SJSA1 (cell line): Measurements from ENCODE around the gene NUAK1. TPM values are rescaled to one million over a fixed set of nuclear protein-coding genes. Genes with fewer than 3 reads are reported as not detected.
"Not testable (repeated sequence)": the region's sequence is repeated elsewhere in the genome, so short reads cannot be mapped to it uniquely, and the experiment has no call there.

ENCODE experiments used
- DNase-seq, 2 experiments: peaks; one replicate each; pipeline ENCODE4 v3.0.0-alpha.2; 2015 to 2020; ENCODE audit warnings: low spot score in 2 of 2, low read depth in 1 of 2
- H3K27ac ChIP-seq: fragments of 250-450 bp; sonication (Bioruptor Pico); 2 replicates; pipeline ENCODE4 v1.5.1; 2020; ENCODE audit warnings: mild to moderate bottlenecking, moderate library complexity
- H3K27me3 ChIP-seq: fragments of 250-450 bp; sonication (Bioruptor Pico); replicated peaks from 2 replicates; pipeline ENCODE4 v1.5.1; 2020; ENCODE audit warnings: mild to moderate bottlenecking, moderate library complexity
- H3K36me3 ChIP-seq: fragments of 250-450 bp; sonication (Bioruptor Pico); 2 replicates; pipeline ENCODE4 v1.5.1; 2020; ENCODE audit warnings: mild to moderate bottlenecking
- H3K4me1 ChIP-seq: fragments of 250-450 bp; sonication (Bioruptor Pico); replicated peaks from 2 replicates; pipeline ENCODE4 v1.6.1; 2021; ENCODE audit warnings: mild to moderate bottlenecking
- H3K4me3 ChIP-seq: fragments of 250-450 bp; sonication (Bioruptor Pico); 2 replicates; pipeline ENCODE4 v1.5.1; 2020; ENCODE audit warnings: mild to moderate bottlenecking
- H3K9me3 ChIP-seq: fragments of 250-450 bp; sonication (Bioruptor Pico); replicated peaks from 2 replicates; pipeline ENCODE4 v1.5.1; 2020; ENCODE audit warnings: mild to moderate bottlenecking
- total RNA-seq: library from RNA; depleted of rRNA; stranded (reverse); fragments of >200 nt; shearing (Covaris generic); gene quantifications from 2 replicates; pipeline ENCODE4 v1.2.3, GENCODE V29; 2014

The NUAK1 gene
- total RNA-seq, 1 experiment from 2014 or later: 60.6 TPM

- DNase-seq, H3K9me3 ChIP-seq, H3K27me3 ChIP-seq, H3K4me3 ChIP-seq: not testable (repeated sequence)
- Histone ChIP-seq H3K27ac (peak overlapping the region; percentile 14; the same call in 1 of the 2 replicates), H3K36me3 (peaks cover 27% of the 10 kb centered on the region), H3K4me1 (peaks cover 58% of the 10 kb centered on the region)
Measured at GRCh38 chr12:106141920-106142319, 3.2 kb upstream of the NUAK1 start.

GRCh38 chr12:106141452-106141851 is 2.7 kb upstream of the NUAK1 start:
- Histone ChIP-seq H3K9me3 (0 out of 2 replicates have a peak, but pooled peaks cover 2% of the 10 kb centered on the region), H3K4me1 (peaks cover 63% of the 10 kb centered on the region), H3K36me3 (peaks cover 27% of the 10 kb centered on the region), H3K27me3 (no peaks in the 10 kb centered on the region), H3K4me3 (peak overlapping the region; percentile 95), H3K27ac (peak overlapping the region; percentile 14; the same call in 1 of the 2 replicates)
- DNase-seq: no peak

DNA sequence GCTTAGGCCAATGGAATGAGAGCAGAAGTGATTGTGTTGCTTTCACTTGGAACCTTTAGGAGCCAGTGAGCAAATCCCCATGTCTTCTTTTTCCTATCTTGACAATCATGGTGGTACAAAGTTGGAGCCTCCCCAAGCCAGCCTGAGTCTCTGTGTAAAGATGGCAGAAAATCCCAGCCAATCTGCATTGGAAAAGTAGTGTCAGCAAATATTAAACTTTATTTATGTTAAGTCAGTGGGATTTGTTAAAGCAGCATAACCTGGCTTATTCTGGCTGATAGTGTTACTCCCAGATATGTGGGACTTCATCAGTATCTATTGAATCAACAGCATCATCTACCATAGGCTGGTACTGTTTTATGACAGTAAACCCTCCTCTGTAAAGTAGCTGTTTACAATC is 2.2 kb upstream of the NUAK1 start:
- Histone ChIP-seq H3K27me3 (no peaks in the 10 kb centered on the region), H3K4me3 (peak overlapping the region; percentile 95), H3K36me3 (peaks cover 27% of the 10 kb centered on the region), H3K27ac (peak overlapping the region; percentile 14; the same call in 1 of the 2 replicates), H3K9me3 (0 out of 2 replicates have a peak, but pooled peaks cover 2% of the 10 kb centered on the region), H3K4me1 (peaks cover 67% of the 10 kb centered on the region)
- no peak for DNase-seq

- Histone ChIP-seq H3K4me3 (peak overlapping the region; percentile 95), H3K9me3 (0 out of 2 replicates have a peak, but pooled peaks cover 2% of the 10 kb centered on the region), H3K27me3 (no peaks in the 10 kb centered on the region), H3K36me3 (peaks cover 29% of the 10 kb centered on the region), H3K4me1 (peaks cover 67% of the 10 kb centered on the region), H3K27ac (peak overlapping the region; percentile 99)
- no peak for DNase-seq
Measured at GRCh38 chr12:106140223-106140986, 1.7 kb upstream of the NUAK1 start.

GRCh38 chr12:106139422-106140171 is 843 bp upstream of the NUAK1 start:
- peak; percentile 87 to 92 for DNase-seq
- H3K4me3 ChIP-seq: peak overlapping the region; percentile 95
- H3K4me1 ChIP-seq: peaks cover 67% of the 10 kb centered on the region
- H3K27me3 ChIP-seq: no peaks in the 10 kb centered on the region
- H3K36me3 ChIP-seq: peaks cover 36% of the 10 kb centered on the region
- peak overlapping the region; percentile 99 for H3K27ac ChIP-seq
- 0 out of 2 replicates have a peak, but pooled peaks cover 2% of the 10 kb centered on the region for H3K9me3 ChIP-seq

DNA sequence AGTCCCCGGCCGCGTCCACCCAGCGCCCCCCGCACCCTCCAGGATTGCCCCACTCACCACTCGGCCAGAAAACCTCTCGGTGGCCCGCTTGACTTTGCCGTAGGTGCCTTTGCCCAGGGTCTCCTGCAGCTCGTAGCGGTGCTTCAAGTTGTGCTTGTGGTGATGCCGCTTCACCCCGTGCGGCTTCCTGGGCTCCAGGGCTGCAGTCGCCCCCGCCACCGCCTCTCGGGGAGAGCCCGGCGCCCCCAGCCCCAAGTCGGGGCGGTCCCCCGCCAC is 459 bp downstream of the NUAK1 start:
- H3K27me3 ChIP-seq: no peaks in the 10 kb centered on the region
- peaks cover 69% of the 10 kb centered on the region for H3K4me1 ChIP-seq
- peak overlapping the region; percentile 99 for H3K27ac ChIP-seq
- no peak for DNase-seq
- peak overlapping the region; percentile 95 for H3K4me3 ChIP-seq
- H3K36me3 ChIP-seq: peaks cover 41% of the 10 kb centered on the region
- H3K9me3 ChIP-seq: 0 out of 2 replicates have a peak, but pooled peaks cover 2% of the 10 kb centered on the region

GRCh38 chr12:106137530-106138356 is 1.0 kb downstream of the NUAK1 start:
- Histone ChIP-seq H3K36me3 (peaks cover 39% of the 10 kb centered on the region), H3K9me3 (0 out of 2 replicates have a peak, but pooled peaks cover 2% of the 10 kb centered on the region), H3K4me1 (peaks cover 72% of the 10 kb centered on the region), H3K4me3 (peak overlapping the region; percentile 95), H3K27ac (peak overlapping the region; percentile 99), H3K27me3 (no peaks in the 10 kb centered on the region)
- DNase-seq: no peak

DNA sequence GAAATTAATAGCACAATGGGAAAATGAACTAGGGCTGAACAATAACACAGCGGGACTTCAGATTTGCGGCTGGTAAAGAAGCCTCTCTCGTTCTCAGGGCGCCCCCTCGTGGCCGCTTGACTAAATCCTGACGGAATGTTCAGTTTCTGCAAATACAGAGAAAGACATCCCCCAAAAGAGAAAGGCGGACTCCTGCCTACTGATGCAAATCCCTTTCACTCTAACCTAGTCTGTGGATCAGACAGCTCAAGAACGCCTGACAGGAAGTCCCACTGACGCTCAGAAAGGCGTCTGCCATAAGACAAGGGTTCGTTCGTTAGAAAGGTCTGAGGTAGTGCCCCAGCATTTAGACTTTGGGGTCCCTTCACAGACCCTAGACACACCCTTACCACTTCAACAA is 2.5 kb downstream of the NUAK1 start:
- Histone ChIP-seq H3K27ac (peak overlapping the region; percentile 72), H3K9me3 (0 out of 2 replicates have a peak, but pooled peaks cover 2% of the 10 kb centered on the region), H3K4me1 (peaks cover 77% of the 10 kb centered on the region), H3K4me3 (peak overlapping the region; percentile 95), H3K27me3 (no peaks in the 10 kb centered on the region), H3K36me3 (peaks cover 37% of the 10 kb centered on the region)
- peak; percentile 90 to 92 for DNase-seq

DNA sequence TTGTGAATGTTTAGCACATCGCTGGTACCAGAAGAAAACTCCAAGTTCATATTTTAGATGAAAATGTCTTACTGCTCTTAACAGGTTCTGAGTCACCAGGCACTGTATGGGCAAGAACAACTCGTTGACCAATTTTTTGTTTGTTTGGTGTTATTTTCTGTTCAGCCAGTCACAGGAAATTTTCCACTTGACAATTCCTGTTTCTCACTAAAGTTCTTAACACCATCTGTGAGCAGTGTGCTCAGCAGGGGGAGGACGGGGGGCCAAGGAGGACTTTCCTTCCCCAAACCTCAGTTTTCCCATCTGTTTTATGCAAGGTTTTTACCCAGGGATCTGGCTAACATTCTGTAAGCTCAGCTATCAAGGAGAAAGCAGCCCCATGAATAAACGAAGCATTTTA is 3.0 kb downstream of the NUAK1 start:
- peak overlapping the region; percentile 95 for H3K4me3 ChIP-seq
- 0 out of 2 replicates have a peak, but pooled peaks cover 2% of the 10 kb centered on the region for H3K9me3 ChIP-seq
- no peak for DNase-seq
- H3K36me3 ChIP-seq: peaks cover 33% of the 10 kb centered on the region
- peak overlapping the region; percentile 72 for H3K27ac ChIP-seq
- no peaks in the 10 kb centered on the region for H3K27me3 ChIP-seq
- H3K4me1 ChIP-seq: peaks cover 77% of the 10 kb centered on the region

DNA sequence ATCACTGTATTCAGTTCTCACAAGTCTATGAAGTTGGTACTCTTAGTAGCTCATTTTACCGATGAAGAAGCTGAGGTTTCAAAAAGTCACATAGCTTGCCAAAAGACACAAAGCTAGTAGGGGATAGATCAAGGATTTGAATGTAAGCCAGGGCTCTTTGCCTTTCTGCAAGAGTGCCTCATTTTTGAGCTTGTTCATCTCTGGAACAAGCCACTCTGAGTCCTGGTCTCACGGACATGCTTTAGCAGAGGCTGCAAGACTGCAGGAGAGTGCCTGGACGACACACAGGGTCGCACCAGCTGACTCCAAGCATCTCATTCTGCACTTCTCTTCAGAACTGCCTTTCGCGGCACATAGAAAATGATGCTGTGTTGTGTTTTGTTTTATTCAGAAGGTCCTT is 3.7 kb downstream of the NUAK1 start:
- Histone ChIP-seq H3K9me3 (0 out of 2 replicates have a peak, but pooled peaks cover 2% of the 10 kb centered on the region), H3K4me3 (no peak overlapping the region), H3K36me3 (peaks cover 33% of the 10 kb centered on the region), H3K4me1 (peaks cover 73% of the 10 kb centered on the region), H3K27me3 (no peaks in the 10 kb centered on the region), H3K27ac (no peak overlapping the region)
- no peak for DNase-seq

DNA sequence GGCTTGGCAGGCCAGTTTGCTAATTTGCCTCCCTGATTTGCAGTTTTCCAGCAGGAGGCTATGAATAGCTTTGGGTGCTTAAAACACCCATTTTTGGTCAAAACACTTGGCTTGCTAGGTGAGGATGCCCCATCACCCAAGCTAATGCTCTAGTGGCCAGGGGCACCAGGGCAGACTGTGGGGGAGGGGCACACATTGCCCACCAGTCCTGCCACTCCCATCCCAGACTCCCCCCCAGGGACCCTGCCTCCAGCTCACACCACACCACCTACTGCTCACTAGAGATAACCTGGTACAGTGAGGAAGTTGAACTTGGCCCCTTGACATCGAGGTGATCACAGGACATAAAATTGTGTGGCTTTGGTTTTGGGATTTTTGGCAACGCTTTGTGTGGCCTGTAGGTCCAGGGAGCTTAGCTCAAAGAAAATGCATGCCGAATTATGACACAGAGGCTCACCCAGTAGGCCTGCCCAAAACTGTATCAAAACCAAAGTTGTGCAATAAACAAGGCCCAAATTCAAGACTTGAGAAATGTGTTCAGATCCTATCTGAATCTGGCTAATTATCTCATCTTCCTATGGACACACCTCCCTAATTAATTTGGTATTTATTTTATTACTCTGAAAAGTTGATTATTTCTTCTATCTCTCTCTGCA is 4.3 kb downstream of the NUAK1 start:
- DNase-seq: no peak
- Histone ChIP-seq H3K4me1 (peaks cover 73% of the 10 kb centered on the region), H3K27me3 (no peaks in the 10 kb centered on the region), H3K9me3 (0 out of 2 replicates have a peak, but pooled peaks cover 2% of the 10 kb centered on the region), H3K4me3 (no peak overlapping the region), H3K36me3 (peaks cover 29% of the 10 kb centered on the region), H3K27ac (no peak overlapping the region)

DNA sequence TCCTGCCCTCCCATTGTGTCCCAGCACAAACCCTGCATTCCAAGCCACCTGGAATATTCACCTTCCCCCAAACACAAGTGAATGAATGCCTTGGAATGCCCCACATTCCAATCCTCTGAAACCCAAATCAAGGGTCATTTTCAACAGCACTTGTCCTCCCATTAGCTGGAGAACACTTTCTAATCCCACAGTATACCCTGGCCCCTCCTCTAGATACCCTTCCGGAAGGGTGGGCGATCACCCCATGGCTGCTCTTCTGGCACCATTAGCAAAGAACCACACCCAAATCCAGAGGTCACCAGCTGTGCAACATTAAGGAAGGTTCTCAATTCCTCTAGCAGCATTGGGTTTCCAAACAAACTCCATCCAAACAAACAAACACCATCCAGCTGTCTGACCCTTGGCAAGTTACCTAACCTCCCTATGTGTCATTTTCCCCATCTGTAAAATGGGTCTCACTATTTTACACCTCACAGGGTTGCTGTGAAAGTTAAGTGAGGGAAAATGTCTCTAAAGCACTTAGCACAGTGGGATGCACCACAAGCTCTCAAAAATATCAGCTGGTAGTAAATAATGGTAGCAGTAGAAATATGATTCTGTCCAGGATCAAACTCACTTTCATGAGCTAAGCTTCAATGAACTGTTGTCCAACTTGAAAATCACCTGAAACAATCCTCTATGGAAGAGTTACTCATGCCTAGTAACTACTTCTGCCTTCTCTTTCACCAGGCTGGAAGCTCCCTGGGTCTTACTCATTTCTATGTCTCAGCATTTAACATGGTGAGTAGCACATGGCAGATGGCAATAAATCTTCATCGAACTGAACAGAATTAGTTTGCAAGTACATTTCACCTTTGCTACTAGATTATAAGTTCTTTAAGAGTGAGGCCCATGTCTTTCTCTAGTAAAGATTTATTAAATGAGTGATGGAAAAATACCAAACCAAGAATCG is 5.3 kb downstream of the NUAK1 start:
- peak; percentile 61 to 73 for DNase-seq

More for the DNA sequence above, 5.3 kb downstream of the NUAK1 start:
- no peaks in the 10 kb centered on the region for H3K27me3 ChIP-seq
- H3K4me1 ChIP-seq: peaks cover 73% of the 10 kb centered on the region
- H3K9me3 ChIP-seq: no peaks in the 10 kb centered on the region
- peaks cover 21% of the 10 kb centered on the region for H3K36me3 ChIP-seq
- H3K4me3 ChIP-seq: no peak overlapping the region
- peak overlapping the region; percentile 54 for H3K27ac ChIP-seq
